Limb (tissue), 2 donors: ENCODE data around the gene NXPE4.
"Not testable (repeated sequence)": the region's sequence is repeated elsewhere in the genome, so short reads cannot be mapped to it uniquely, and the experiment has no call there.

ENCODE experiments used
- DNase-seq, 2 donors: peaks; one replicate each; pipeline ENCODE4 v3.0.0-alpha.2; 2016; ENCODE audit errors: extremely low spot score in 2 of 2

Gene NXPE4

GRCh38 chr11:114610984-114611944, 15.7 kb upstream of the NXPE4 start:
- DNase-seq: no peak

DNA sequence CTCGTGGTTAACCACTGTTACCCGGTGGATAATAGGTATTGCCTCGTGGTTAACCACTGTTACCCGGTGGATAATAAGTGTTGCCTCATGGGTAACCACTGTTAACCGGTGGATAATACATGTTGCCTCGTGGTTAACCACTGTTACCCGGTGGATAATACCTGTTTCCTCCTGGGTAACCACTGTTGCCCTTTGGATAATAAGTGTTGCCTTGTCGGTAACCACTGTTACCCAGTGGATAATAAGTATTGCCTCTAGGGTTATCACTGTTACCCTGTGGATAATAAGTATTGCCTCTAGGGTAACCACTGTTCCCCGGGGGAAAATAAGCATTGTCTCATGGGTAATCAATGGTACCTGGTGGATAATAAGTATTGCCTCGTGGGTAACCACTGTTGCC, 15.0 kb upstream of the NXPE4 start:
- no peak for DNase-seq

DNA sequence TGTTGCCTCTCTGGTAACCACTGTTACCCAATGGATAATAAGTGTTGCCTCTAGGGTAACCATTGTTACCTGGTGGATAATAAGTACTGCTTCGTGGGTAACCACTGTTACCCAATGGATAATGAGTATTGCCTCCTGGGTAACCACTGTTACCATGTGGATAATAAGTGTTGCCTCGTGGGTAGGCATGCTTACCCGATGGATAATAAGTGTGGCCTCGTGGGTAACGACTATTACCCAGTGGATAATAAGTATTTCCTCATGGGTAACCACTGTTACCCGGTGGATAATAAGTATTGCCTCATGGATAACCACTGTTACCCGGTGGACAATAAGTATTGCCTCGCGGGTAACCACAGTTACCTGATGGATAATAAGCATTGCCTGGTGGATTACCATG, 13.8 kb upstream of the NXPE4 start:
- DNase-seq: no peak

- DNase-seq: not testable (repeated sequence)
These were observed 13.0 kb upstream of the NXPE4 start for GRCh38 chr11:114608605-114609004.

- no peak for DNase-seq
These were observed 12.3 kb upstream of the NXPE4 start for GRCh38 chr11:114607753-114608459.

- not testable (repeated sequence) for DNase-seq
These were observed 11.2 kb upstream of the NXPE4 start for GRCh38 chr11:114606802-114607075.

- no peak for DNase-seq
These were observed 10.6 kb upstream of the NXPE4 start for GRCh38 chr11:114606003-114606801.

DNA sequence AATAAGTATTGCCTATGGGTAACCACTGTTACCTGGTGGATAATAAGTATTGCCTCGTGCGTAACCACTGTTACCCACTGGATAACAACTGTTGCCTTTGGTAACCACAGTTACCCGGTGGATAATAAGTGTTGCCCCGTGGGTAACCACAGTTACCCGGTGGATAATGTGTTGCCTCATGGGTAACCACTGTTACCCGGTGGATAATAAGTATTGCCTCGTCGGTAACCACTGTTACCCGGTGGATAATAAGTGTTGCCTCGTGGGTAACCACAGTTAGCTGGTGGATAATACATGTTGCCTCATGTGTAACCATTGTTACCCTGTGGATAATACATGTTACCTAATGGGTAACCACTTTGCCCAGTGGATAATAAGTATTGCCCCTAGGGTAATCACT, 9.8 kb upstream of the NXPE4 start:
- DNase-seq: no peak

- DNase-seq: no peak
These were observed 9.3 kb upstream of the NXPE4 start for GRCh38 chr11:114604886-114605285.

GRCh38 chr11:114604179-114604813, 8.7 kb upstream of the NXPE4 start:
- no peak for DNase-seq

- not testable (repeated sequence) for DNase-seq
These were observed 7.6 kb upstream of the NXPE4 start for GRCh38 chr11:114603151-114603550.

GRCh38 chr11:114598461-114598860, 2.9 kb upstream of the NXPE4 start:
- DNase-seq: no peak

DNA sequence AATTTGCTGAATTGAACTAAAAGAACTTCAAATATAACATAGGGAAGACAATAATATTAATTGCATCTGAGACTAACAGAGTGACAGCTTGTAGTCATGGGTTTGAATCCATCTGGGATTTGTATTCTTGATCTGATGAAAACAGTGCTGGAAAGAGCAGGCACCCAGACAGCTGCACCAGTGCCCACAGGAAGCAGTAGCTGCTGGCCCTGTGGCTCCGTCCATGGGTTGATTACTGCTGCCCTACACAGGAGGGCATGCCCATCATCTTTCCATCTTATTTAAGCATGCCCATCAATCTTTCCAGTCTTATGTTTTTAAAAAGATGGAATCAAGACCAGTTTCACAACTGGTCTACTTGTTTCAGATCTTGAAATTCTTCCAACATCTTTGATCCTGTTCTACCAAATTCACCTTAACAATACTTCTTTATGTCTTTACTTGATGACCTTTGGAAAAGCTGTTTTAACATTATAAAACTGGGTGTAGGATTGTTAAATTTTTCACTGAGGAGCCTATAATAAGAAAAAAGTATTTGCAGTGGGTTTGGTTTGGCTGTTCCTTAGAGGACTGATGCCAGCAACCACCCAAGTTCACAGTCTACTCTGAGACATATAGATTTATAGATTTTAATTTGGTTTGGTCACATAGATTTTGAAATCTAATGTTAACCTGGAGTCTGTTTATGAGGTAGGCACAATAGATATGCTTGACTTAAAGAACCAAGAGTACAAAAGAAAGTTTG, 761 bp upstream of the NXPE4 start:
- DNase-seq: no peak

- no peak for DNase-seq
These were observed 883 bp downstream of the NXPE4 start for GRCh38 chr11:114594703-114595102.

DNA sequence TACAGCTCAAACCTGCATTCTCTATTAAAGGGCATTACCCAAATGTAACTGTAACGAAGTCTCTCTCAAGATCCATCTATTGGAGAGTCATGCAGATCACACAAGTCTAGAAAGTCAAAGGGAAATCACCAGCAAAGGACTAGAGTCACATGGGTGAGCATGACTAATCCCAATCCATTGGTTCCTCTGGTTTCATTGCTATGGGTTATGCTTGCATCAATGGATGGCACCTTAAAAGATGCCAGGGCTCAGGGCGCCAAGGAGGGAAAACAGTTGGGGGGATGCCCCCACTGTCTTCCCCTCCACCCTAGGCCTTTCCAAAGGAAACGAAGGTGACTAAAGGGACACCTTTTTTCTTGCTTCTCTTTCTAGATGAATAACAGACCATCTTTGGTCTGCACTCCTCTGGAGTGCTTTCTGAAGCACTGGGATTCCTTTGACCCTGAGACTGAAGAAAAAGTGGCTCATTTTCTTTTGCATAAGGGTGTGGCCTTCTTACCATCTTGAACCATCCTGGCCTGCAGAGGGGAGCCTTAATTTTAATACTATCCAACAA, 8.1 kb downstream of the NXPE4 start:
- no peak for DNase-seq

- DNase-seq: no peak
These were observed 8.8 kb downstream of the NXPE4 start for GRCh38 chr11:114586797-114587196.

DNA sequence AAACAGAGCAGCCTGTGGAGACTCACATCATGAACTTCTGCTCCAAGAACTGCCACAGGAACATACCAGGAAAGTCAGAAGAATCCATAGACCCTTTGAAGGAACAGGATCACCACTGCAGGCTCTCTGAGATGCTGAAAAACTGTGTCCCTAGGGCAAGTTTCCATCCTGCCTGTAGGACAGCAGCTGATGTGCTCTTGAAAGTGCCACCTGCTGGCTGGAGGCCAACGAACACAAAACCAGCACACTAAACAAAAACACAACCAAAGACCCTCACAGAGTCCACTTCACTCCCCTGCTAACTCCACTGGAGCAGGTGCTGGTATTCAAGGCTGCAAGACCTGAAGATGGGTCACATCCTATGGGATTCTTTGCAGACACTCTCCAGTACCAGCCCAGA, 23.9 kb downstream of the NXPE4 start:
- no peak for DNase-seq

GRCh38 chr11:114569801-114570200, 25.8 kb downstream of the NXPE4 start:
- no peak for DNase-seq

- DNase-seq: no peak
These were observed 29.3 kb downstream of the NXPE4 start for GRCh38 chr11:114566276-114566675.

- peak in 1 of 2 donors; percentile 42 for DNase-seq
These were observed 30.8 kb downstream of the NXPE4 start for GRCh38 chr11:114564831-114565230.

GRCh38 chr11:114563077-114563476, 32.5 kb downstream of the NXPE4 start:
- no peak for DNase-seq
